CD4-positive, alpha-beta T cell treated with Interleukin-17A for 4 hours (primary cell): ENCODE results near the gene COMMD4.
"Not testable (repeated sequence)": the region's sequence is repeated elsewhere in the genome, so short reads cannot be mapped to it uniquely, and the experiment has no call there.

Experiments used
- DNase-seq: peaks from one replicate; pipeline ENCODE4 v3.0.0-alpha.2; 2020; ENCODE audit warnings: mixed read lengths

Gene COMMD4

GRCh38 chr15:75333654-75334419 is 2.0 kb upstream of the COMMD4 start:
- DNase-seq: not testable (repeated sequence)

DNA sequence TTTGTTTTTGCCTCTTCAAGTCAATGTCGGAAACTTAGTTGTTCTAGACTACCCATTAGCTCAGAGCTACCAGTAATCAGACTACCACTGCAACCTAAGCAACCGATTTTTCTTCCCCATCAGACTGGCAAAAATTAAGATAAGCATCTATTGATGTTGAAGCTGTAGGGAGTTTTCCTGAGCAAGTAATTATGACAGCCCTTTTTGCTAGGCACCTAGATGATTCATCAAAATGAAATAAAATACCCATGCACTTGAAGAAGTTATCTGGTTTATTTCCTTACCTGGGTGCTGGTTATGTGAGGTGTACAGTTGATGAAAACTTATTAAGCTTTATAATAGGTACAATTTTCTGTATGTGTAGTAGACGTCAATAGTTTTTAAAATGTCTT is 554 bp upstream of the COMMD4 start:
- DNase-seq: no peak

- DNase-seq: no peak
Observed at GRCh38 chr15:75338661-75339240, 2.9 kb downstream of the COMMD4 start.

GRCh38 chr15:75339531-75340240 is 3.8 kb downstream of the COMMD4 start:
- DNase-seq: no peak

DNA sequence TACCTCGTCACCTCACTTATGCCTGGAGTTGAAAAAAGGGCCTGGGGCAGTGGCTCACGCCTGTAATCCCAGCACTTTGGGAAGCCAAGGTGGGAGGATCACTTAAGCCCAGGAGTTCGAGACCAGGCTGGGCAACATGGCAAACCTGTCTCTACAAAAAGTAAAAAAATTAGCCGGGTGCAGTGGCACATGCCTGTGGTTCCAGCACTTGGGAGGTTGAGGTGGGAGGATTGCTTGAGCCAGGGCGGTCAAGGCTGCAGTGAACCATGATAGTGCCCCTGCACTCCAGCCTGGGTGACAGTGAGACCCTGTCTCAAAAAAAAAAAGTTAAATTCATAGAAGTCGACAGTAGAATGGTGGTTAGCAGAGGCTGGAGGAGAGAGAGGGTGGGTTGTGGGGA is 6.4 kb downstream of the COMMD4 start:
- no peak for DNase-seq

GRCh38 chr15:75343953-75344352 is 8.1 kb downstream of the COMMD4 start:
- DNase-seq: not testable (repeated sequence)

- peak; percentile 20 for DNase-seq
Observed at GRCh38 chr15:75346796-75347221, 10.9 kb downstream of the COMMD4 start, which contains the start of gene NEIL1. Gene NEIL1, plus strand, starts transcription at chr15:75347039. Its CDS starts 1,867 bp downstream, at chr15:75348906.

- DNase-seq: peak; percentile 77
Observed at GRCh38 chr15:75347222-75348033, 11.6 kb downstream of the COMMD4 start.

- no peak for DNase-seq
Observed at GRCh38 chr15:75348034-75348561, 12.2 kb downstream of the COMMD4 start.

- DNase-seq: no peak
Observed at GRCh38 chr15:75348562-75349350, 12.9 kb downstream of the COMMD4 start.

GRCh38 chr15:75349351-75349669 is 13.4 kb downstream of the COMMD4 start:
- DNase-seq: not testable (repeated sequence)

GRCh38 chr15:75349851-75350588 is 14.2 kb downstream of the COMMD4 start:
- DNase-seq: peak; percentile 64

DNA sequence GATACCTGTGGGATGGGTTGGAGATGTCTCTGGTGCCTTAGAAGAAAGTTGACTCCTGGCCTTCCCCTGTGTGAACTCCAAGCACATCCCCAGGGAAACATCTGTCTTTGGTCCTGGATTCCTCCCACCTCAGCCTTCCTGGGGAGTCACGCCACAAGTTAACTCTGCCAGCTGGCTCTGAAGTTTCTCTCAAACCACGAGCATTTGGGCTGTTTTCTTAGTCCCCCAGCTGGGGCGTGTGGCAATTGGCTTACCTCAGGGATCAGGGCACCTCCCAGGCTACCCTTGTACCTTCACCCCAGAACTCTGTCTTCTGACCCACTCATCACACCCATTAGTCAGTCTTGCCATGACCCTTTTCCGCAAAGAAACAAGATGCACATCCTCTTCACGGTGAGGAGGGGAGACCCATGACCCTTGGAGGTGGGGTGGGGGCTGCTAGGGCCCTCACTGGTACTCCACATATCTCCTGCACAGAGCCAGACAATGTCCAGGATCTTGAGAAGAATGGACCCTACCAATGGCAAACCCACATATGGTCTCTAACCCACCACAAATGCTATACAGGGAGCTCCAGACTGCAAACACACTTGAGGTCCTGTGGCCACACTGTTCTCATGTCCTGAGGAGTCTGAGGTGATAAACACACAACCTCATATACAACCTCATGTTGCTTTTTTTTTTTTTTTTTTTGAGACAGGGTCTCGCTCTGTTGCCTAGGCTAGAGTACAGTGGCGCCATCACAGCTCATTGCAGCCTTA is 14.9 kb downstream of the COMMD4 start:
- DNase-seq: no peak

DNA sequence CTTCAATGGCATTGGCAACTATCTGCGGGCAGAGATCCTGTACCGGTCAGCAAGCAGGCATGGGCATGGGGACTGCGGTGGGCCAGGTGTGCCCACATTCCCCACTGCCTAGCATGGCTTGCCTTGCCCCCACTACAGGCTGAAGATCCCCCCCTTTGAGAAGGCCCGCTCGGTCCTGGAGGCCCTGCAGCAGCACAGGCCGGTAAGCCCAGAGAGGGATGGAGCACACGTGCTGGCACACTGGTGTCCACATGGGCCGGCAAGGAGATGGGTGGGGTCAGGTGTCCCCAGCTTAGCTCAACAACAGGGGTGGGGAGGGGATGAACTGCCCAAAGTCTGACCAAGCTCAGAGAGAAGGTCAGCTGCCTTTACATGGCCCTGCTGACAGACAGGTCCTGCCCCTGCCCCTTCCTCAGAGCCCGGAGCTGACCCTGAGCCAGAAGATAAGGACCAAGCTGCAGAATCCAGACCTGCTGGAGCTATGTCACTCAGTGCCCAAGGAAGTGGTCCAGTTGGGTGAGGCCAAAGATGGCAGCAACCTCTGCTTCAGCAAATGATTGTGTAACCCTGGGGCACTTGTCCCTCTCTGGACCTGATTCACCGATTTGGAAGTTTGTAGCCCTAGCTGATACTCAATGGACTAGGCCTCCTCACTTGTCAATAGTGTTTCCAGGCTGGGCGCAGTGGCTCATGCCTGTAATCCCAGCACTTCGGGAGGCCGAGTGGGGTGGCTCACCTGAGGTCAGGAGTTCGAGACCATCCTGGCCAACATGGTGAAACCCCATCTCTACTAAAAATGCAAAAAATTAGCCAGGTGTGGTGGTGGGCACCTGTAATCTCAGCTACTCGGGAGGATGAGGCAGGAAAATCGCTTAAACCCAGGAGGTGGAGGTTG is 16.6 kb downstream of the COMMD4 start:
- DNase-seq: no peak

DNA sequence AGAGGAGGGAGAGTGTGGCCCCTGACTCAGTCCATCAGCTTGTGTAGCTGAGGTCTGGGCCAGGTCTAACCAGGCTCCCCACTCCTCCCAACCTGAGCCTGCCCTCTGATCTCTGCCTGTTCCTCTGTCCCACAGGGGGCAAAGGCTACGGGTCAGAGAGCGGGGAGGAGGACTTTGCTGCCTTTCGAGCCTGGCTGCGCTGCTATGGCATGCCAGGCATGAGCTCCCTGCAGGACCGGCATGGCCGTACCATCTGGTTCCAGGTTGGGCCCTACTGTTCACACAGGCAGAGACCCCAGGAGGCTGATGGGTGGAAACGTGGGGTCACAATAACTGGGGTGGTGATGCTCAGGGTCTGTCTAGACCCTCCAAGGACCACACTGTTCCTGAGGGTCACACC is 17.7 kb downstream of the COMMD4 start:
- DNase-seq: no peak

- DNase-seq: no peak
Observed at GRCh38 chr15:75354454-75354853, 18.6 kb downstream of the COMMD4 start.

DNA sequence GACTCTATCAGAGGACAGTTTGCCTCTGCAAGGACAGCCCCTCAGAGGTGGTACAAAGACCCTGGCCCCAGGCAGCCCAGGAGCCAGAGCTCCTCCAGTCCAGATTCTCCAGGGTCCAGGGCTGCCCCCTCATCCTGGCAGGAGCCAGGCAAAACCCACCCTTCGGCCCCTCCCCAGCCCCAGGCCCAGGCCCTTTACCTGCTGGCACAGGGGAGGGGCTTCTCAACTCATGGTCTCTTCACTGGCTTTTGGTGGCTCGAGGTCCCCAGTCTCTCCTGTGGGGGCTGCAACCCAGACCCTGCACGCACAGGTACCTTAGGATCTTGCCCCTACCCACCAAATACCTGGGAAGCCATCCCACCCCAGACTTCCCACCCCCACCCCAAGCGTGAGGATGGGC is 19.5 kb downstream of the COMMD4 start:
- DNase-seq: no peak

GRCh38 chr15:75356006-75356405 is 20.1 kb downstream of the COMMD4 start:
- DNase-seq: no peak

- DNase-seq: no peak
Observed at GRCh38 chr15:75356517-75356916, 20.7 kb downstream of the COMMD4 start.
